ENCODE measurements around the gene BZW2. TPM values are rescaled to one million over a fixed set of nuclear protein-coding genes. Genes with fewer than 3 reads are reported as not detected.

Gene BZW2
- total and polyA plus RNA-seq, 2 donors (not counting 1 experiment from before 2014, with no cell fraction given) = 18.4 to 20.6 TPM

GRCh38 chr7:16648551-16648950 is 2.6 kb downstream of the BZW2 start:
- H3K27ac ChIP-seq (ENCODE audit: low read length in 2 of 2) = no peak overlapping the region
- H3K4me1 Mint-ChIP-seq = peaks cover 61% of the 10 kb centered on the region
- TF ChIP-seq EZH2 (IDR thresholded peaks at IDR 0.05; ENCODE audit: borderline replicate concordance, insufficient read depth, low read depth, low read length, poor library complexity, severe bottlenecking) (no peak), CTCF (IDR thresholded peaks at IDR 0.05) (no peak)
- POLR2A ChIA-PET = no interaction called here
- H3K9me3 Mint-ChIP-seq (ENCODE audit: insufficient read depth) = no peaks in the 10 kb centered on the region
- peak overlapping the region; percentile 12 for H3K4me3 Mint-ChIP-seq
- ATAC-seq (ENCODE audit: low read depth) (no peak), DNase-seq (no peak)
- CTCF ChIA-PET = no interaction called here
- H3K27me3 Mint-ChIP-seq = no peaks in the 10 kb centered on the region
- no peaks in the 10 kb centered on the region for H3K9me3 ChIP-seq (ENCODE audit: control extremely low read depth in 1 of 3, control insufficient read depth in 2 of 3, insufficient read depth in 1 of 3, low read length in 2 of 3)
- intact Hi-C loops (cut with micrococcal nuclease) = loop anchor here (5.0 to 10.0 kb wide), 2 partner anchors 34 to 1696 kb away; no protein-coding TSS in a partner anchor
- H2AFZ ChIP-seq (ENCODE audit: insufficient read depth, low read depth, low read length, poor library complexity, severe bottlenecking) = no peak overlapping the region
- no peaks in the 10 kb centered on the region for H3K36me3 ChIP-seq (replicated peaks in 1 of 2; ENCODE audit: control extremely low read depth in 1 of 2, control insufficient read depth in 1 of 2, extremely low read depth in 1 of 2, insufficient read depth in 2 of 2, low read length in 1 of 2)
- no peaks in the 10 kb centered on the region for H3K27me3 ChIP-seq (replicated peaks in 1 of 4; ENCODE audit: control extremely low read depth in 1 of 4, control insufficient read depth in 3 of 4, insufficient read depth in 4 of 4, low read length in 3 of 4)
- no peak overlapping the region for H3K9ac ChIP-seq (ENCODE audit: low read length)
- H3K27ac Mint-ChIP-seq = no peak overlapping the region
- H3K4me2 ChIP-seq (replicated peaks; ENCODE audit: low read depth, low read length, poor library complexity, severe bottlenecking) = no peak overlapping the region
- WGBS (ENCODE audit: insufficient coverage) = 69% methylated on average over 1 of the region's 1 CpG
- peaks cover 26% of the 10 kb centered on the region in 2 donors for H3K4me1 ChIP-seq (ENCODE audit: control insufficient read depth in 2 of 2, insufficient read depth in 2 of 2, low read length in 2 of 2)
- peaks cover 93% of the 10 kb centered on the region for H3K79me2 ChIP-seq (ENCODE audit: control insufficient read depth, insufficient read depth, low read length)
- H3K4me3 ChIP-seq (ENCODE audit: control extremely low read depth in 1 of 5, extremely low read depth in 1 of 5, insufficient read depth in 1 of 5, low read depth in 2 of 5, low read length in 4 of 5) = no peak overlapping the region
- H4K20me1 ChIP-seq (ENCODE audit: control insufficient read depth, insufficient read depth, low read length, poor library complexity, severe bottlenecking) = peaks cover 40% of the 10 kb centered on the region

GRCh38 chr7:16649196-16649595 is 3.2 kb downstream of the BZW2 start:
- intact Hi-C loops (cut with micrococcal nuclease) = loop anchor here (5.0 to 10.0 kb wide), 2 partner anchors 33 to 1696 kb away; no protein-coding TSS in a partner anchor
- no peaks in the 10 kb centered on the region for H3K27me3 Mint-ChIP-seq
- 100% methylated on average over 1 of the region's 1 CpG for WGBS (ENCODE audit: insufficient coverage)
- no peak overlapping the region for H3K4me2 ChIP-seq (replicated peaks; ENCODE audit: low read depth, low read length, poor library complexity, severe bottlenecking)
- H2AFZ ChIP-seq (ENCODE audit: insufficient read depth, low read depth, low read length, poor library complexity, severe bottlenecking) = no peak overlapping the region
- ChIA-PET POLR2A (no interaction called here), CTCF (no interaction called here)
- peaks cover 55% of the 10 kb centered on the region for H3K4me1 Mint-ChIP-seq
- peaks cover 94% of the 10 kb centered on the region for H3K79me2 ChIP-seq (ENCODE audit: control insufficient read depth, insufficient read depth, low read length)
- no peaks in the 10 kb centered on the region for H3K9me3 Mint-ChIP-seq (ENCODE audit: insufficient read depth)
- DNase-seq (no peak), ATAC-seq (ENCODE audit: low read depth) (no peak)
- H3K9me3 ChIP-seq (ENCODE audit: control extremely low read depth in 1 of 3, control insufficient read depth in 2 of 3, insufficient read depth in 1 of 3, low read length in 2 of 3) = no peaks in the 10 kb centered on the region
- H3K27ac Mint-ChIP-seq = no peak overlapping the region
- H3K27ac ChIP-seq (ENCODE audit: low read length in 2 of 2) = no peak overlapping the region
- H3K4me1 ChIP-seq (ENCODE audit: control insufficient read depth in 2 of 2, insufficient read depth in 2 of 2, low read length in 2 of 2) = peaks cover 19 to 23% of the 10 kb centered on the region in 2 donors
- H3K27me3 ChIP-seq (replicated peaks in 1 of 4; ENCODE audit: control extremely low read depth in 1 of 4, control insufficient read depth in 3 of 4, insufficient read depth in 4 of 4, low read length in 3 of 4) = no peaks in the 10 kb centered on the region
- peaks cover 43% of the 10 kb centered on the region for H4K20me1 ChIP-seq (ENCODE audit: control insufficient read depth, insufficient read depth, low read length, poor library complexity, severe bottlenecking)
- no peak for TF ChIP-seq EZH2 (IDR thresholded peaks at IDR 0.05; ENCODE audit: borderline replicate concordance, insufficient read depth, low read depth, low read length, poor library complexity, severe bottlenecking)
- TF ChIP-seq CTCF (IDR thresholded peaks at IDR 0.05) = no peak
- no peaks in the 10 kb centered on the region for H3K36me3 ChIP-seq (replicated peaks in 1 of 2; ENCODE audit: control extremely low read depth in 1 of 2, control insufficient read depth in 1 of 2, extremely low read depth in 1 of 2, insufficient read depth in 2 of 2, low read length in 1 of 2)
- H3K4me3 Mint-ChIP-seq = no peak overlapping the region
- no peak overlapping the region for H3K4me3 ChIP-seq (ENCODE audit: control extremely low read depth in 1 of 5, extremely low read depth in 1 of 5, insufficient read depth in 1 of 5, low read depth in 2 of 5, low read length in 4 of 5)
- H3K9ac ChIP-seq (ENCODE audit: low read length) = no peak overlapping the region

Measured in B cell (primary cell).